Right lobe of liver (tissue), 6 donors: Measurements from ENCODE around the gene ALK. TPM values are rescaled to one million over a fixed set of nuclear protein-coding genes. Genes with fewer than 3 reads are reported as not detected.

Experiments used
- ATAC-seq, 4 donors: fragments of 200-7000 bp; cut with Tn5 transposase; one replicate each; pipeline ENCODE4 v1.9.1; 2020; ENCODE audit warnings: mild to moderate bottlenecking in 4 of 4, moderate library complexity in 4 of 4
- DNase-seq, 3 donors: peaks; one replicate each; pipeline ENCODE4 v3.0.0-alpha.2; 2020
- H3K27ac ChIP-seq, 3 donors: fragments of 200-600 bp; one replicate each; pipeline ENCODE4 v1.8.0; 2022
- H3K27me3 ChIP-seq, 2 donors: fragments of 200-600 bp; one replicate each; pipeline ENCODE4 v1.8.0; 2022
- H3K36me3 ChIP-seq, 4 donors: fragments of 200-600 bp; sonication (generic) in 1 of 4; one replicate each; pipeline versions ENCODE4 v1.5.1 to v1.8.0; 2017 to 2022; ENCODE audit warnings: control low read depth in 1 of 4
- H3K4me1 ChIP-seq, 4 donors: fragments of 200-600 bp; sonication (generic) in 1 of 4; one replicate each; pipeline versions ENCODE4 v1.5.1 to v1.8.0; 2017 to 2022; ENCODE audit warnings: control low read depth in 1 of 4
- H3K4me3 ChIP-seq, 3 donors: fragments of 200-600 bp; one replicate each; pipeline ENCODE4 v1.8.0; 2022
- H3K9me3 ChIP-seq, 4 donors: fragments of 200-600 bp; sonication (generic) in 1 of 4; one replicate each; pipeline versions ENCODE4 v1.5.1 to v1.8.0; 2017 to 2022; ENCODE audit warnings: control low read depth in 1 of 4
- CTCF ChIP-seq, 4 donors: fragments of 200-600 bp in 3 of 4; fragments of 450-650 bp in 1 of 4; IDR thresholded peaks; one replicate each; pipeline versions ENCODE4 v1.5.1 to v1.8.0; 2016 to 2022; ENCODE audit warnings: antibody characterized with exemption in 4 of 4, mild to moderate bottlenecking in 2 of 4
- POLR2A ChIP-seq: fragments of 450-650 bp; IDR thresholded peaks from one replicate; pipeline ENCODE4 v1.6.1; 2017; ENCODE audit warnings: antibody characterized with exemption, mild to moderate bottlenecking
- WGBS: methylation state at CpG from one replicate; pipeline ENCODE4 v1.1.6; 2018; ENCODE audit warnings: low coverage, low lambda C conversion rate; ENCODE audit not compliant: insufficient coverage; ENCODE audit errors: missing lambda C conversion rate; 5-methylcytosine and 5-hydroxymethylcytosine counted together
- intact Hi-C, 2 donors: fragments of 100-400 bp; cut with DNase I; formaldehyde crosslinking; loops; one replicate each; pipeline versions ENCODE4 v1.11.2 to v1.14.1; 2022
- total RNA-seq, 6 experiments: library from RNA; depleted of rRNA in 2 of 6; stranded (reverse); fragments of >200 nt in 2 of 6; fragmentation: NEBNext Ultra II Directional in 3 of 6; extraction: Animal tissue kit (Norgen Biotek cat#: 25700) in 3 of 6; gene quantifications; one replicate each; pipeline versions ENCODE4 v1.1.0 to v1.2.4, GENCODE V29; 2016 to 2023
- donor health status: DM: no; HTN: yes; CAD: no.
- donor health status: DM: no; HTN: no; CAD: no.
- donor health status: DM: no; HTN: no; CAD: no.
- donor health status: DM: no; HTN: yes; CAD: no.
- donor health status: DM: no; HTN: yes; CAD: no.

ALK gene
- total RNA-seq, 6 experiments from 2014 or later, result 0.04 to 0.06 TPM; not detected in 4

GRCh38 chr2:29397713-29398112, 523.7 kb downstream of the ALK start:
- WGBS, result 51% methylated on average over 4 of the region's 4 CpGs

GRCh38 chr2:29397039-29397438, 524.3 kb downstream of the ALK start:
- intact Hi-C loops, result no loop called here
- TF ChIP-seq CTCF (IDR thresholded peaks at IDR 0.05) (no peak), POLR2A (no peak)
- H3K27me3 ChIP-seq, result no peaks in the 10 kb centered on the region
- 89% methylated on average over 2 of the region's 2 CpGs for WGBS
- no peaks in the 10 kb centered on the region for H3K4me1 ChIP-seq
- no peaks in the 10 kb centered on the region for H3K36me3 ChIP-seq
- no peaks in the 10 kb centered on the region for H3K9me3 ChIP-seq
- no peak overlapping the region for H3K4me3 ChIP-seq
- ATAC-seq (no peak), DNase-seq (no peak)
- no peak overlapping the region for H3K27ac ChIP-seq

More at GRCh38 chr2:29397713-29398112, 523.7 kb downstream of the ALK start:
- Histone ChIP-seq H3K4me1 (no peaks in the 10 kb centered on the region), H3K27ac (no peak overlapping the region), H3K36me3 (no peaks in the 10 kb centered on the region), H3K27me3 (no peaks in the 10 kb centered on the region), H3K4me3 (no peak overlapping the region), H3K9me3 (no peaks in the 10 kb centered on the region)
- TF ChIP-seq CTCF (IDR thresholded peaks at IDR 0.05), result no peak
- no peak for TF ChIP-seq POLR2A
- ATAC-seq (no peak), DNase-seq (no peak)
- intact Hi-C loops, result no loop called here

- H3K4me3 ChIP-seq, result no peak overlapping the region
- no peaks in the 10 kb centered on the region for H3K36me3 ChIP-seq
- intact Hi-C loops, result no loop called here
- DNase-seq, result no peak
- H3K27ac ChIP-seq, result no peak overlapping the region
- TF ChIP-seq POLR2A, result no peak
- TF ChIP-seq CTCF (IDR thresholded peaks at IDR 0.05), result no peak
- no peak for ATAC-seq
- no peaks in the 10 kb centered on the region for H3K9me3 ChIP-seq
- 43% methylated on average over 1 of the region's 2 CpGs for WGBS
- no peaks in the 10 kb centered on the region for H3K27me3 ChIP-seq
- H3K4me1 ChIP-seq, result no peaks in the 10 kb centered on the region
These were observed 526.4 kb downstream of the ALK start for GRCh38 chr2:29394981-29395350.

- no peaks in the 10 kb centered on the region for H3K27me3 ChIP-seq
- H3K36me3 ChIP-seq, result no peaks in the 10 kb centered on the region
- no peaks in the 10 kb centered on the region for H3K9me3 ChIP-seq
- no peak overlapping the region for H3K4me3 ChIP-seq
- TF ChIP-seq POLR2A (no peak), CTCF (IDR thresholded peaks at IDR 0.05) (no peak)
- WGBS, result 18% methylated on average over 1 of the region's 1 CpG
- ATAC-seq, result no peak
- no peaks in the 10 kb centered on the region for H3K4me1 ChIP-seq
- DNase-seq, result no peak
- H3K27ac ChIP-seq, result no peak overlapping the region
- intact Hi-C loops, result no loop called here
These were observed 526.9 kb downstream of the ALK start for GRCh38 chr2:29394311-29394980.

GRCh38 chr2:29393676-29394075, 527.7 kb downstream of the ALK start:
- Histone ChIP-seq H3K36me3 (no peaks in the 10 kb centered on the region), H3K27me3 (no peaks in the 10 kb centered on the region), H3K27ac (no peak overlapping the region), H3K9me3 (no peaks in the 10 kb centered on the region), H3K4me3 (no peak overlapping the region), H3K4me1 (no peaks in the 10 kb centered on the region)
- ATAC-seq, result no peak
- DNase-seq, result no peak
- no peak for TF ChIP-seq POLR2A
- TF ChIP-seq CTCF (IDR thresholded peaks at IDR 0.05), result no peak
- intact Hi-C loops, result no loop called here
- 42% methylated on average over 1 of the region's 1 CpG for WGBS
